SU-DHL-6 (cell line): ENCODE results near the gene EGFL7.

Source experiments
- EZH2phosphoT487 ChIP-seq: fragments of 200-600 bp; sonication (generic), shearing (Covaris generic); conservative IDR thresholded peaks from 2 replicates; pipeline ENCODE4 v1.6.1; 2018; ENCODE audit warnings: mild to moderate bottlenecking, antibody characterized with exemption, low read length, moderate library complexity, mixed read lengths
- TF ChIP-seq, protein P1 (sequence below): fragments of 200-600 bp; sonication (generic); IDR thresholded peaks from one replicate; pipeline ENCODE4 v1.5.1; 2017; ENCODE audit warnings: antibody characterized with exemption, mild to moderate bottlenecking, low read length, moderate library complexity; ENCODE audit not compliant: insufficient read depth, poor library complexity, severe bottlenecking

DNA sequence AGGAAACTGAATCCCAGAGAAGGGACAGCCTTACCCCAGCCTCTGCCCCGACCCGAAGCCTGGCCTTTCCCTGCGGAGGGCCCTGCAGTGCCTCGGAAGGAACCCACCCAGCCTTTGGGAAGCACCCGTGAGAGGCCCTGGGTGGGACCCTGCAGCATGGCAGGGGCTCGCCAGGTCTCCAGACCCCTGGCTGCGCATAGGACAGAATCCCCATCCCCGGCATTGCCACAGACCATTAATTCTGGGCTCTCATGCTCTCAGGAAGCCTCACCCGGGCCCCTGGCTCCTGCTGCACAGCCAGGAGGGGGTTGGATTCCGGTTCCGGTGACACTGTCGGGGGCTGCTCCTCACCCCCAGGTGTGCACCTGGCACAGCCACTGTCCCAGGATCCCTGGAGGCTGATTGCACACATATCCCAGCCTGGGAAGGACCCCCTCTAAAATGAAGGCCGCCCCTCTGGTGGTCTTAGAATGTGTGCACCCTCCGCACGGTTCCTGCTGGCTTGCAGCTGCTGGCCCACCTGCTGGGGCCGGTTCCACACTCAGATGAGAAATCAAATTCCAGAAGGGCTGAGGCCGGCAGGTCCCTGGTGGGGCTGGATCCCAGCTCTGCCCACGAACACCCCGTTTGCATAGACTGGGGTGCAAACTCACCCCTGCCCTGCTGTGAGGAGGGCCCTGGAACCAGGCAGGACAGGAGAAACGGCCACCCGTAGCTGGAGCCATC is 4.7 kb downstream of the EGFL7 start:
- TF ChIP-seq, protein P1, sequence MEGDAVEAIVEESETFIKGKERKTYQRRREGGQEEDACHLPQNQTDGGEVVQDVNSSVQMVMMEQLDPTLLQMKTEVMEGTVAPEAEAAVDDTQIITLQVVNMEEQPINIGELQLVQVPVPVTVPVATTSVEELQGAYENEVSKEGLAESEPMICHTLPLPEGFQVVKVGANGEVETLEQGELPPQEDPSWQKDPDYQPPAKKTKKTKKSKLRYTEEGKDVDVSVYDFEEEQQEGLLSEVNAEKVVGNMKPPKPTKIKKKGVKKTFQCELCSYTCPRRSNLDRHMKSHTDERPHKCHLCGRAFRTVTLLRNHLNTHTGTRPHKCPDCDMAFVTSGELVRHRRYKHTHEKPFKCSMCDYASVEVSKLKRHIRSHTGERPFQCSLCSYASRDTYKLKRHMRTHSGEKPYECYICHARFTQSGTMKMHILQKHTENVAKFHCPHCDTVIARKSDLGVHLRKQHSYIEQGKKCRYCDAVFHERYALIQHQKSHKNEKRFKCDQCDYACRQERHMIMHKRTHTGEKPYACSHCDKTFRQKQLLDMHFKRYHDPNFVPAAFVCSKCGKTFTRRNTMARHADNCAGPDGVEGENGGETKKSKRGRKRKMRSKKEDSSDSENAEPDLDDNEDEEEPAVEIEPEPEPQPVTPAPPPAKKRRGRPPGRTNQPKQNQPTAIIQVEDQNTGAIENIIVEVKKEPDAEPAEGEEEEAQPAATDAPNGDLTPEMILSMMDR, result no peak
- TF ChIP-seq EZH2phosphoT487, result no peak
